GM12892 (cell line): Measurements from ENCODE around the gene EHBP1L1.

Source experiments
- POLR2A ChIP-seq: IDR thresholded peaks from 2 replicates; pipeline ENCODE4 v1.6.1; 2011; ENCODE audit warnings: low read depth, low read length, control low read depth
- TAF1 ChIP-seq: IDR thresholded peaks from 2 replicates; pipeline ENCODE4 v1.6.1; 2011; ENCODE audit warnings: low read depth, mild to moderate bottlenecking, control low read depth, low read length, borderline replicate concordance

DNA sequence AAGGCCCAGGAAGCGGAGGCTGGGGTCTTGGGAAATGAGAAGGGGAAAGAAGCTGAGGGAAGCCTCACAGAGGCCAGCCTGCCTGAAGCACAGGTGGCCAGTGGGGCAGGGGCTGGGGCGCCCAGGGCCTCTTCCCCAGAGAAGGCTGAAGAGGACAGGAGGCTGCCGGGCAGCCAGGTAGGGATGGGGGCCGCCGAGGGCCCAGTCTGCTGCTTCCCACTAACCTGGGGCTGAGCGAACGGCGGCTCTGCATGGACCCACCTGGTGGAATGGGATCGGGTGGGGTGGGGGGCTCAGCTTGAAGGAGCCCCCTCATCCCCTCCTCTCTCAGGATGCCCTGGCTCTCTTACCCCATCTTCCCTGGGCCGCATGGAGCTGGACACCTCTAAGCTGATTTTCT is 7.7 kb downstream of the EHBP1L1 start:
- TF ChIP-seq POLR2A: no peak
- no peak for TF ChIP-seq TAF1
